ENCODE results near the gene HHATL.

Gene HHATL

GRCh38 chr3:42658771-42659390 lies 43.7 kb downstream of the HHATL start:
- no peaks in the 10 kb centered on the region for H4K20me1 ChIP-seq (ENCODE audit: insufficient read depth, low read length)
- H3K9me3 ChIP-seq (ENCODE audit: low read length): no peaks in the 10 kb centered on the region
- no peak overlapping the region for H3K9ac ChIP-seq (ENCODE audit: low read length)
- H3K4me2 ChIP-seq (ENCODE audit: low read length): no peak overlapping the region; the same call in 1 of the 2 replicates
- no peaks in the 10 kb centered on the region for H3K27me3 ChIP-seq (ENCODE audit: insufficient read depth, low read length)
- no peak overlapping the region for H3K4me3 ChIP-seq (ENCODE audit: low read depth, low read length, poor library complexity, severe bottlenecking)
- no peaks in the 10 kb centered on the region for H3K79me2 ChIP-seq (ENCODE audit: insufficient read depth, low read length)
- TF ChIP-seq EZH2 (IDR thresholded peaks at IDR 0.05; ENCODE audit: borderline replicate concordance, low read length): no peak
- TF ChIP-seq CTCF (IDR thresholded peaks at IDR 0.05; ENCODE audit: low read length): no peak
- H3K36me3 ChIP-seq (ENCODE audit: insufficient read depth, low read length): no peaks in the 10 kb centered on the region
- no peak overlapping the region for H3K27ac ChIP-seq (ENCODE audit: low read depth, low read length, poor library complexity, severe bottlenecking)
- H2AFZ ChIP-seq (ENCODE audit: low read length): no peak overlapping the region
- H3K9me2 ChIP-seq (ENCODE audit: low read depth, low read length): no peaks in the 10 kb centered on the region
- peaks cover 7% of the 10 kb centered on the region for H3K4me1 ChIP-seq (ENCODE audit: insufficient read depth, low read length, severe bottlenecking)
- no peaks in the 10 kb centered on the region for H3F3A ChIP-seq (ENCODE audit: insufficient read depth, low read length)

- Histone ChIP-seq H3K9me3 (ENCODE audit: low read length) (no peaks in the 10 kb centered on the region), H3K36me3 (ENCODE audit: insufficient read depth, low read length) (no peaks in the 10 kb centered on the region), H3K79me2 (ENCODE audit: insufficient read depth, low read length) (no peaks in the 10 kb centered on the region), H3K27me3 (ENCODE audit: insufficient read depth, low read length) (no peaks in the 10 kb centered on the region), H3F3A (ENCODE audit: insufficient read depth, low read length) (no peaks in the 10 kb centered on the region), H4K20me1 (ENCODE audit: insufficient read depth, low read length) (no peaks in the 10 kb centered on the region), H3K9ac (ENCODE audit: low read length) (no peak overlapping the region), H3K4me2 (ENCODE audit: low read length) (no peak overlapping the region), H2AFZ (ENCODE audit: low read length) (no peak overlapping the region), H3K27ac (ENCODE audit: low read depth, low read length, poor library complexity, severe bottlenecking) (no peak overlapping the region), H3K4me3 (ENCODE audit: low read depth, low read length, poor library complexity, severe bottlenecking) (no peak overlapping the region), H3K4me1 (ENCODE audit: insufficient read depth, low read length, severe bottlenecking) (peaks cover 3% of the 10 kb centered on the region), H3K9me2 (ENCODE audit: low read depth, low read length) (no peaks in the 10 kb centered on the region)
- no peak for TF ChIP-seq CTCF (IDR thresholded peaks at IDR 0.05; ENCODE audit: low read length)
- no peak for TF ChIP-seq EZH2 (IDR thresholded peaks at IDR 0.05; ENCODE audit: borderline replicate concordance, low read length)
Measured at GRCh38 chr3:42658091-42658770, 44.4 kb downstream of the HHATL start.

- Histone ChIP-seq H3F3A (ENCODE audit: insufficient read depth, low read length) (no peaks in the 10 kb centered on the region), H3K36me3 (ENCODE audit: insufficient read depth, low read length) (no peaks in the 10 kb centered on the region), H3K79me2 (ENCODE audit: insufficient read depth, low read length) (no peaks in the 10 kb centered on the region), H2AFZ (ENCODE audit: low read length) (no peak overlapping the region), H3K4me3 (ENCODE audit: low read depth, low read length, poor library complexity, severe bottlenecking) (no peak overlapping the region), H3K9ac (ENCODE audit: low read length) (no peak overlapping the region), H3K27ac (ENCODE audit: low read depth, low read length, poor library complexity, severe bottlenecking) (no peak overlapping the region), H4K20me1 (ENCODE audit: insufficient read depth, low read length) (no peaks in the 10 kb centered on the region), H3K27me3 (ENCODE audit: insufficient read depth, low read length) (no peaks in the 10 kb centered on the region), H3K9me2 (ENCODE audit: low read depth, low read length) (no peaks in the 10 kb centered on the region), H3K9me3 (ENCODE audit: low read length) (no peaks in the 10 kb centered on the region), H3K4me2 (ENCODE audit: low read length) (no peak overlapping the region), H3K4me1 (ENCODE audit: insufficient read depth, low read length, severe bottlenecking) (peaks cover 3% of the 10 kb centered on the region)
- TF ChIP-seq EZH2 (IDR thresholded peaks at IDR 0.05; ENCODE audit: borderline replicate concordance, low read length): no peak
- TF ChIP-seq CTCF (IDR thresholded peaks at IDR 0.05; ENCODE audit: low read length): no peak
Measured at GRCh38 chr3:42657675-42658074, 44.9 kb downstream of the HHATL start.
